Parathyroid adenoma (tissue), 2 donors: ENCODE data around the gene ASPSCR1.
"Not testable (repeated sequence)": the region's sequence is repeated elsewhere in the genome, so short reads cannot be mapped to it uniquely, and the experiment has no call there.

Experiments used
- H2AFZ ChIP-seq: fragments of 300-600 bp; sonication (generic); one replicate; pipeline ENCODE4 v1.7.0; 2017; ENCODE audit warnings: antibody characterized with exemption, mild to moderate bottlenecking
- H3K27ac ChIP-seq: fragments of 300-600 bp; sonication (generic); one replicate; pipeline ENCODE4 v1.7.0; 2017
- H3K27me3 ChIP-seq: fragments of 300-600 bp; sonication (generic); one replicate; pipeline ENCODE4 v1.7.0; 2017; ENCODE audit warnings: low read length; ENCODE audit not compliant: control insufficient read depth, insufficient read depth
- H3K36me3 ChIP-seq: fragments of 300-600 bp; sonication (generic); one replicate; pipeline ENCODE4 v1.7.0; 2017; ENCODE audit warnings: low read length; ENCODE audit not compliant: control insufficient read depth, insufficient read depth
- H3K4me1 ChIP-seq: fragments of 300-600 bp; sonication (generic); one replicate; pipeline ENCODE4 v1.7.0; 2017; ENCODE audit warnings: control low read depth
- H3K4me2 ChIP-seq: fragments of 300-600 bp; sonication (generic); one replicate; pipeline ENCODE4 v1.7.0; 2017; ENCODE audit warnings: low read length
- H3K4me3 ChIP-seq: fragments of 300-600 bp; sonication (generic); one replicate; pipeline ENCODE4 v1.7.0; 2017; ENCODE audit warnings: low read depth, low read length
- H3K79me2 ChIP-seq: fragments of 300-600 bp; sonication (generic); one replicate; pipeline ENCODE4 v1.7.0; 2017; ENCODE audit warnings: control low read depth
- H3K9ac ChIP-seq: fragments of 300-600 bp; sonication (generic); one replicate; pipeline ENCODE4 v1.7.0; 2017; ENCODE audit warnings: mild to moderate bottlenecking
- H3K9me3 ChIP-seq: fragments of 300-600 bp; sonication (generic); one replicate; pipeline ENCODE4 v1.7.0; 2017; ENCODE audit warnings: low read length; ENCODE audit not compliant: control insufficient read depth
- CTCF ChIP-seq: fragments of 300-600 bp; sonication (generic); IDR thresholded peaks from one replicate; pipeline ENCODE4 v1.7.0; 2017; ENCODE audit warnings: antibody characterized with exemption, mild to moderate bottlenecking
- donor health status: primary hyperparathyroidism.

ASPSCR1 gene

GRCh38 chr17:82037889-82038195 lies 60.4 kb downstream of the ASPSCR1 start:
- H3K27me3 ChIP-seq, result no peaks in the 10 kb centered on the region
- no peaks in the 10 kb centered on the region for H3K9me3 ChIP-seq
- H2AFZ ChIP-seq, result peak overlapping the region; percentile 71
- peak overlapping the region; percentile 87 for H3K4me3 ChIP-seq
- H3K36me3 ChIP-seq, result no peaks in the 10 kb centered on the region
- no peak overlapping the region for H3K9ac ChIP-seq
- peak overlapping the region; percentile 86 for H3K27ac ChIP-seq
- TF ChIP-seq CTCF, result no peak
- H3K79me2 ChIP-seq, result no peaks in the 10 kb centered on the region
- peak overlapping the region; percentile 95 for H3K4me2 ChIP-seq
- H3K4me1 ChIP-seq, result peaks cover 4% of the 10 kb centered on the region

DNA sequence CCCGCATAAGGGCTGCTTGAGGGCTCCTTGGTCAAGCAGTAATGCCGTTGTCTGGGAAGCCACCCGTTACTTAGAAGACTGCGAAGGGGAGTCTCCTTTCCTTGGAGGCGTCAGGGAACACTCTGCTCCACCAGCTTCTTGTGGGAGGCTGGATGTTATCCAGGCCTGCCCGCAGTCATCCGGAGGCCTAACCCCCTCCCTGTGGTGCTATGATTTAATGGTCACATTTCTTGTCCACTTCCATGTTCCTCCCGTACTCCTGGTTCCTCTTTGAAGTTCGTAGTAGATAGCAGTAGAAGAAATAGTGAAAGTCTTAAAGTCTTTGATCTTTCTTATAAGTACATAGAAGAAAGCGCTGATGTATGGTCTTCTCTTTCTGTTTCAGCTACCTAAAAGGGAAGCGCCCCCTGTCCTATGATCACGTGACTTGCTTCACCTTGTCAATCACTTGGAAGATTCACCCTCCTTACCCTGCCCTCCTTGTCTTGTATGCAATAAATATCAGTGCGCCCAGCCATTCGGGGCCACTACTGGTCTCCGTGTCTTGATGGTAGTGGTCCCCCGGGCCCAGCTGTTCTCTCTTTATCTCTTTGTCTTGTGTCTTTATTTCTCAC lies 61.5 kb downstream of the ASPSCR1 start:
- H3K4me1 ChIP-seq, H3K36me3 ChIP-seq, H3K79me2 ChIP-seq, H3K9ac ChIP-seq, H3K4me3 ChIP-seq, H2AFZ ChIP-seq, H3K27ac ChIP-seq, H3K9me3 ChIP-seq, H3K4me2 ChIP-seq, H3K27me3 ChIP-seq: not testable (repeated sequence)

DNA sequence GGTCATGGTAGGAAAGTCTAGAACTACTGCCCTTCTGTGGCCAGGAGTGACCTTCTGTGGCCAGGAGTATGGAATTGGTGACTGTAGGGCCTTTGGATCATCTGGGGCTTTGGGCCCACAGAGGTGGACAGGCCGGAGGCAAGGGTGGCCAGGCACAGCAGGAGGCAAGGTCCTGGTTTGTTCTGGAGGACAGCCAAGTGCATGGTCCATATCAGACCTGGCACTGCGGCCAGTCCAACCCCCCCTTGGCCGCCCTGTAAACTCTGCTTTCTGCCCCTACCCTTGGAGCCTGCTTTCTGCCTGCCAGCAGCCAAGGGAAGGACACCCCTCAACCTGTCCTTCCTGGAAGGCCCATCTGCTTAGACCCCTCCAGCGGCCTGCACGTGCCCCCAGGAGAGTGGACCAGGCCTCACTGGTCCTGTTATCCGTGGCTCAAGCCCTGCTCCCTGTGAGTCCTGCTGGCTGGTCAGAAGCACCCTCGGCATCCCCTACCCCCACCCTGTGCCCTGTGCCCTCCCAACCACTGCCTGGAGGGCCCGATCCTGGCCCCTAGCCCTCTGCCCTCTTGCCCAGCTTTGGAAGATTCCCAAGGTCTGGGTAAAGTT lies 62.4 kb downstream of the ASPSCR1 start:
- no peaks in the 10 kb centered on the region for H3K36me3 ChIP-seq
- no peak overlapping the region for H3K4me3 ChIP-seq
- no peak overlapping the region for H2AFZ ChIP-seq
- no peaks in the 10 kb centered on the region for H3K9me3 ChIP-seq
- H3K27ac ChIP-seq, result no peak overlapping the region
- H3K9ac ChIP-seq, result no peak overlapping the region
- no peaks in the 10 kb centered on the region for H3K79me2 ChIP-seq
- no peak overlapping the region for H3K4me2 ChIP-seq
- no peak for TF ChIP-seq CTCF
- peaks cover 4% of the 10 kb centered on the region for H3K4me1 ChIP-seq
- no peaks in the 10 kb centered on the region for H3K27me3 ChIP-seq

- H3K4me1 ChIP-seq, result peaks cover 4% of the 10 kb centered on the region
- H3K9ac ChIP-seq, result no peak overlapping the region
- H3K4me3 ChIP-seq, result no peak overlapping the region
- no peaks in the 10 kb centered on the region for H3K9me3 ChIP-seq
- no peaks in the 10 kb centered on the region for H3K79me2 ChIP-seq
- no peak overlapping the region for H3K27ac ChIP-seq
- H2AFZ ChIP-seq, result no peak overlapping the region
- H3K27me3 ChIP-seq, result no peaks in the 10 kb centered on the region
- H3K4me2 ChIP-seq, result no peak overlapping the region
- TF ChIP-seq CTCF, result no peak
- H3K36me3 ChIP-seq, result no peaks in the 10 kb centered on the region
Observed at GRCh38 chr17:82041144-82041814, 63.9 kb downstream of the ASPSCR1 start.

GRCh38 chr17:82042649-82043048 lies 65.2 kb downstream of the ASPSCR1 start:
- Histone ChIP-seq H3K27ac (no peak overlapping the region), H3K79me2 (no peaks in the 10 kb centered on the region), H3K4me3 (no peak overlapping the region), H3K27me3 (no peaks in the 10 kb centered on the region), H3K4me2 (no peak overlapping the region), H3K9ac (no peak overlapping the region), H3K4me1 (no peaks in the 10 kb centered on the region), H2AFZ (no peak overlapping the region), H3K36me3 (no peaks in the 10 kb centered on the region), H3K9me3 (no peaks in the 10 kb centered on the region)
- no peak for TF ChIP-seq CTCF
